ENCODE data around the gene IQUB.
"Not testable (repeated sequence)": the region's sequence is repeated elsewhere in the genome, so short reads cannot be mapped to it uniquely, and the experiment has no call there.

IQUB gene

GRCh38 chr7:123539871-123540270, 5.5 kb upstream of the IQUB start:
- no peak for DNase-seq (ENCODE audit: low read depth)

- DNase-seq (ENCODE audit: low read depth): no peak
Observed at GRCh38 chr7:123538897-123539296, 4.5 kb upstream of the IQUB start.

- DNase-seq (ENCODE audit: low read depth): no peak
Observed at GRCh38 chr7:123538189-123538714, 3.9 kb upstream of the IQUB start.

- DNase-seq (ENCODE audit: low read depth): no peak
Observed at GRCh38 chr7:123537026-123537642, 2.7 kb upstream of the IQUB start.

GRCh38 chr7:123535517-123535916, 1.1 kb upstream of the IQUB start:
- DNase-seq (ENCODE audit: low read depth): no peak

GRCh38 chr7:123533929-123534382, 439 bp downstream of the IQUB start:
- no peak for DNase-seq (ENCODE audit: low read depth)

GRCh38 chr7:123533553-123533917, 860 bp downstream of the IQUB start:
- no peak for DNase-seq (ENCODE audit: low read depth)

GRCh38 chr7:123532788-123533552, 1.4 kb downstream of the IQUB start:
- not testable (repeated sequence) for DNase-seq (ENCODE audit: low read depth)

GRCh38 chr7:123532343-123532742, 2.1 kb downstream of the IQUB start:
- not testable (repeated sequence) for DNase-seq (ENCODE audit: low read depth)

GRCh38 chr7:123530035-123530591, 4.3 kb downstream of the IQUB start:
- not testable (repeated sequence) for DNase-seq (ENCODE audit: low read depth)

- no peak for DNase-seq (ENCODE audit: low read depth)
Observed at GRCh38 chr7:123528265-123528664, 6.1 kb downstream of the IQUB start.

- not testable (repeated sequence) for DNase-seq (ENCODE audit: low read depth)
Observed at GRCh38 chr7:123527712-123528225, 6.6 kb downstream of the IQUB start.

- not testable (repeated sequence) for DNase-seq (ENCODE audit: low read depth)
Observed at GRCh38 chr7:123526533-123526932, 7.9 kb downstream of the IQUB start.

- DNase-seq (ENCODE audit: low read depth): no peak
Observed at GRCh38 chr7:123522066-123522465, 12.3 kb downstream of the IQUB start.

GRCh38 chr7:123505221-123505620, 29.2 kb downstream of the IQUB start:
- no peak for DNase-seq (ENCODE audit: low read depth)

- no peak for DNase-seq (ENCODE audit: low read depth)
Observed at GRCh38 chr7:123502201-123502600, 32.2 kb downstream of the IQUB start.

- no peak for DNase-seq (ENCODE audit: low read depth)
Observed at GRCh38 chr7:123500878-123501489, 33.4 kb downstream of the IQUB start.

GRCh38 chr7:123499211-123499970, 35.0 kb downstream of the IQUB start:
- DNase-seq (ENCODE audit: low read depth): no peak

GRCh38 chr7:123498601-123499000, 35.8 kb downstream of the IQUB start:
- DNase-seq (ENCODE audit: low read depth): no peak

GRCh38 chr7:123498031-123498430, 36.4 kb downstream of the IQUB start:
- DNase-seq (ENCODE audit: low read depth): no peak

- peak; percentile 10 for DNase-seq (ENCODE audit: low read depth)
Observed at GRCh38 chr7:123494193-123494796, 40.1 kb downstream of the IQUB start.

Data from HS-5 (cell line).